Measurements from ENCODE around the gene HTRA1. TPM values are rescaled to one million over a fixed set of nuclear protein-coding genes. Genes with fewer than 3 reads are reported as not detected.

Gene HTRA1
- polyA plus RNA-seq, 1 of the 3 experiments (the other 2 are of a cell fraction): 291 TPM

DNA sequence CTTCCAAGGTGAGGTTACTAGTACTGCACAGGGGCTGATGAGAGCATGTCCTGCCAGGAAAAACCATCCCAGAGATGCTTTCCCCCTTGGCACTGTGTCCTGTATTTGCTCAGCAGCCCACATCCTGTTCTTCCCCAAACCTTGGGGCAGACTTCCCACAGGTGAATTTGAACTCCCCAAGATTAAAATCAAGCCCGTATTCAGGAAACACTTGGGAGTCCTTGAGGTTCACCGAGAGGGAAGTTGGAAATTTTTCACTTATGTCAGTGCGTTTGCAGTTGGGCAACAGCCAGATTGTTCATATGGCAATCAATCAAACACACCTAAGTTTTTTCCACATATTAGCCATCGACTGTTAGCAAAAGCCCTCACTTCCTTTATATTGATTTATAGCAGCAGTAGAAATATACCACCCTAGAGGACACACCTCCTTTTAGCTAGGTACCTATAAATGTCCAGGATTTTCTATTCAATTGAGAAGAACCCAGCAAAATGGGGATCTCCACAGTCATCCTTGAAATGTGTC is 99.0 kb downstream of the HTRA1 start, which contains the start of gene DMBT1 (continued):
- TF ChIP-seq TCF12 (IDR thresholded peaks at IDR 0.05) (no peak), TEAD4 (IDR thresholded peaks at IDR 0.05; ENCODE audit: borderline replicate concordance, insufficient read depth) (no peak)

DNA sequence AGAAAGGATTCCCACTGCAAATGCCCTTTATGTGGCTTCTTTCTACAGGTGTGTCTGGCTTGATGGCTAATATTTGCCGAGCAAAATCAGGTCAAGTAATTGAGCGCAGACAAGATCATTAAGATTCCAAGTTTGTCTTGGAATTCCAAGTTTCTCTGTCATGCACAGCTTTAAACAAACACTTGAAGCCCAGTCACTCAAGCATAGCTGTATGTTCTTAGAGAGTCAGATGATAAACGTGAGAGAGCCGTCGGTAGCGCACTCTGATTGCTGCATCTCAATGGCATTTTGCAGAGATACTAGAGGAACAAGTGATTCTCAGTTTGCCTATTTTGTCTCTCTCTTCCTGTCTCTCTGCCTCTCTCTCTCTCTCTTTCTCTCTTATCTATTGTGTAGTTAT is 99.9 kb downstream of the HTRA1 start:
- no peaks in the 10 kb centered on the region for H3K9me2 ChIP-seq
- H3K36me3 ChIP-seq (replicated peaks in 1 of 2; ENCODE audit: control insufficient read depth in 1 of 2, insufficient read depth in 2 of 2, low read length in 1 of 2): no peaks in the 10 kb centered on the region
- H3K9ac ChIP-seq: no peak overlapping the region
- TF ChIP-seq EP300 (IDR thresholded peaks at IDR 0.05; ENCODE audit: borderline replicate concordance in 1 of 2, low read depth in 1 of 2, low read length in 1 of 2) (no peak), FOXM1 (IDR thresholded peaks at IDR 0.05; ENCODE audit: low read depth) (no peak), CHD2 (IDR thresholded peaks at IDR 0.05; ENCODE audit: low read length, partially characterized antibody) (no peak), POLR2AphosphoS5 (IDR thresholded peaks at IDR 0.05; ENCODE audit: low read depth, low read length) (no peak), EZH2phosphoT487 (IDR thresholded peaks at IDR 0.05; ENCODE audit: borderline replicate concordance, low read depth) (no peak), TCF12 (IDR thresholded peaks at IDR 0.05) (no peak), FOXJ3 (CRISPR knock-in tag; IDR thresholded peaks at IDR 0.05) (no peak), FOSL2 (IDR thresholded peaks at IDR 0.05; ENCODE audit: borderline replicate concordance, low read depth) (no peak), TEAD4 (IDR thresholded peaks at IDR 0.05; ENCODE audit: borderline replicate concordance, insufficient read depth) (no peak), JUND (IDR thresholded peaks at IDR 0.05) (no peak)
- TF ChIP-seq, protein P1, sequence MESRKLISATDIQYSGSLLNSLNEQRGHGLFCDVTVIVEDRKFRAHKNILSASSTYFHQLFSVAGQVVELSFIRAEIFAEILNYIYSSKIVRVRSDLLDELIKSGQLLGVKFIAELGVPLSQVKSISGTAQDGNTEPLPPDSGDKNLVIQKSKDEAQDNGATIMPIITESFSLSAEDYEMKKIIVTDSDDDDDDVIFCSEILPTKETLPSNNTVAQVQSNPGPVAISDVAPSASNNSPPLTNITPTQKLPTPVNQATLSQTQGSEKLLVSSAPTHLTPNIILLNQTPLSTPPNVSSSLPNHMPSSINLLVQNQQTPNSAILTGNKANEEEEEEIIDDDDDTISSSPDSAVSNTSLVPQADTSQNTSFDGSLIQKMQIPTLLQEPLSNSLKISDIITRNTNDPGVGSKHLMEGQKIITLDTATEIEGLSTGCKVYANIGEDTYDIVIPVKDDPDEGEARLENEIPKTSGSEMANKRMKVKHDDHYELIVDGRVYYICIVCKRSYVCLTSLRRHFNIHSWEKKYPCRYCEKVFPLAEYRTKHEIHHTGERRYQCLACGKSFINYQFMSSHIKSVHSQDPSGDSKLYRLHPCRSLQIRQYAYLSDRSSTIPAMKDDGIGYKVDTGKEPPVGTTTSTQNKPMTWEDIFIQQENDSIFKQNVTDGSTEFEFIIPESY (IDR thresholded peaks at IDR 0.05; ENCODE audit: borderline replicate concordance, low read depth): no peak
- TF ChIP-seq, protein P2, sequence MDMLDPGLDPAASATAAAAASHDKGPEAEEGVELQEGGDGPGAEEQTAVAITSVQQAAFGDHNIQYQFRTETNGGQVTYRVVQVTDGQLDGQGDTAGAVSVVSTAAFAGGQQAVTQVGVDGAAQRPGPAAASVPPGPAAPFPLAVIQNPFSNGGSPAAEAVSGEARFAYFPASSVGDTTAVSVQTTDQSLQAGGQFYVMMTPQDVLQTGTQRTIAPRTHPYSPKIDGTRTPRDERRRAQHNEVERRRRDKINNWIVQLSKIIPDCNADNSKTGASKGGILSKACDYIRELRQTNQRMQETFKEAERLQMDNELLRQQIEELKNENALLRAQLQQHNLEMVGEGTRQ (IDR thresholded peaks at IDR 0.05; ENCODE audit: borderline replicate concordance, low read depth, low read length): no peak
- no peak for DNase-seq
- no peak overlapping the region for H3K27ac ChIP-seq (ENCODE audit: low read depth in 2 of 2, low read length in 1 of 2)
- H3K9me3 ChIP-seq: no peaks in the 10 kb centered on the region
- H3K27me3 ChIP-seq (ENCODE audit: insufficient read depth): 0 out of 2 replicates have a peak, but pooled peaks cover 4% of the 10 kb centered on the region
- no peaks in the 10 kb centered on the region for H3F3A ChIP-seq (replicated peaks; ENCODE audit: insufficient read depth)
- H4K20me1 ChIP-seq (ENCODE audit: insufficient read depth): no peaks in the 10 kb centered on the region
- peaks cover 0 to 2% of the 10 kb centered on the region in 2 experiments; a peak in 1 of 4 replicates for H3K4me1 ChIP-seq (ENCODE audit: control insufficient read depth in 1 of 2, insufficient read depth in 2 of 2, low read depth in 1 of 2, low read length in 1 of 2)
- H2AFZ ChIP-seq (ENCODE audit: low read depth): no peak overlapping the region
- H3K4me2 ChIP-seq: no peak overlapping the region
- ChIA-PET CTCF (interaction anchor here (1.0 kb wide), 1 partner anchor 218 kb away, joined by 3 read pairs; no protein-coding TSS in a partner anchor), POLR2A (no interaction called here)
- H3K4me3 ChIP-seq (ENCODE audit: low read depth in 2 of 2, low read length in 1 of 2): no peak overlapping the region
- 20% methylated on average over 6 of the region's 6 CpGs for WGBS (ENCODE audit: low lambda C conversion rate)
- H3K79me2 ChIP-seq (ENCODE audit: insufficient read depth): no peaks in the 10 kb centered on the region

DNA sequence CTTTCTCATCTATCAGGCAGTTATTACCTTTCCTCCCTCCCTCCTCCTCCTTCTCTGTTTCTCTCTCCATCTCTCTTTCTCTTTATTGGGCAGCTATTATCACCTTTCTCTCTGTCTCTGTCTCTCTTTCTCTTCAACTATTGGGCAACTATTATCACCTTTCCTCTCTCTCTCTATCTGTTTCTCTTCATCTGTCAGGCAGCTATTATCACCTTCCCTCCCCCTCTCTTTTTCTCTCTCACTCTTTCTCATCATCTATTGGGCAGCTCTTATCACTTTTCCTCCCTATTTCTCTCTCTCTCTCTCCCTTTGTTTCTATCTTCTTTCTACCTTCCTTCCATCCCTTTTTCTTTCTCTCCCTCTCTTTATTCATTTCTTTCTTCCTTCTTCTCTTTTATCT is 100.4 kb downstream of the HTRA1 start:
- H3K27me3 ChIP-seq (ENCODE audit: insufficient read depth): 0 out of 2 replicates have a peak, but pooled peaks cover 4% of the 10 kb centered on the region
- ChIA-PET CTCF (interaction anchor here (1.0 to 4.6 kb wide), 2 partner anchors 219 to 263 kb away, joined by 3 to 59 read pairs; no protein-coding TSS in a partner anchor), POLR2A (no interaction called here)
- H3K4me2 ChIP-seq: no peak overlapping the region
- no peaks in the 10 kb centered on the region for H3K9me3 ChIP-seq
- TF ChIP-seq FOXM1 (IDR thresholded peaks at IDR 0.05; ENCODE audit: low read depth): no peak
- no peak overlapping the region for H3K9ac ChIP-seq
- peaks cover 0 to 2% of the 10 kb centered on the region in 2 experiments; a peak in 1 of 4 replicates for H3K4me1 ChIP-seq (ENCODE audit: control insufficient read depth in 1 of 2, insufficient read depth in 2 of 2, low read depth in 1 of 2, low read length in 1 of 2)
- H3K79me2 ChIP-seq (ENCODE audit: insufficient read depth): no peaks in the 10 kb centered on the region
- no peak overlapping the region for H2AFZ ChIP-seq (ENCODE audit: low read depth)
- H3K36me3 ChIP-seq (replicated peaks in 1 of 2; ENCODE audit: control insufficient read depth in 1 of 2, insufficient read depth in 2 of 2, low read length in 1 of 2): no peaks in the 10 kb centered on the region
- H3F3A ChIP-seq (replicated peaks; ENCODE audit: insufficient read depth): no peaks in the 10 kb centered on the region
- no peak for DNase-seq
- no peak overlapping the region for H3K27ac ChIP-seq (ENCODE audit: low read depth in 2 of 2, low read length in 1 of 2)
- no peaks in the 10 kb centered on the region for H3K9me2 ChIP-seq
- no peaks in the 10 kb centered on the region for H4K20me1 ChIP-seq (ENCODE audit: insufficient read depth)
- H3K4me3 ChIP-seq (ENCODE audit: low read depth in 2 of 2, low read length in 1 of 2): no peak overlapping the region

Small RNA genes within 50 kb of the gene (small RNA-seq; reads per million reads assigned to genes)
- gene MIR3941: 0 to 2.6 (median 0) reads per million in 7 experiments

Other genes with a start within 250 kb of the HTRA1 start
- 0.03 TPM in 1 of 2 replicates, not detected in the other for gene BTBD16, start 190.3 kb upstream of the HTRA1 start, polyA plus RNA-seq (2012; rRNA removed)
- gene PLEKHA1, start 86.8 kb upstream of the HTRA1 start, polyA plus RNA-seq (2012; rRNA removed): 8.4 and 10.6 TPM in 2 replicates
- gene ARMS2, start 6.9 kb upstream of the HTRA1 start, polyA plus RNA-seq (2012; rRNA removed): not detected in 2 replicates
- not detected in 2 replicates for gene DMBT1, start 99.2 kb downstream of the HTRA1 start, polyA plus RNA-seq (2012; rRNA removed)
- gene C10orf120, start 238.3 kb downstream of the HTRA1 start, polyA plus RNA-seq (2012; rRNA removed): not detected in 2 replicates

All from SK-N-SH (cell line).